SK-N-DZ (cell line): ENCODE measurements around the gene RCOR3.
"Not testable (repeated sequence)": the region's sequence is repeated elsewhere in the genome, so short reads cannot be mapped to it uniquely, and the experiment has no call there.

Experiments used
- DNase-seq: peaks from one replicate; pipeline ENCODE4 v3.0.0-alpha.2; 2015; ENCODE audit warnings: low spot score

RCOR3 gene

DNA sequence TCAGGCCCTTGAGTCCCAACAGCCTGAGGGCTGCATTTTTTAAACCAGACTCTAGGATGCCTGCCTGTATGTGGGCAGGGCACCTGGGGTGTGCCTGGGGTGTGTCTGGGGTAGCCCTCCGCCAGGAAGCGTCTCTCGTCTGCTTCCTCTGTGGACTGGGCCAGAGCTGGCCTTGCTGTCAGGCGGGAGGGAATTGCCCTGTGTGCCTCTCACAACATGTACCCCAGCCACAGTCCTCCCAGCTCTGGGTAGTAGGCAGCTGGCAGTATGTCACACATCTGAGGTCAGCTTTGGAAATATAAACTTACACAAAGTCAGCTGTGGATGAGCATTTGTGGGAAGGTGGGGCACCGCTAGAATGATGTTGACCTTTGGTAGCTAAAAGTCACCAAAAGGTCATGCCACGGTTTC is 80.5 kb downstream of the RCOR3 start:
- no peak for DNase-seq

DNA sequence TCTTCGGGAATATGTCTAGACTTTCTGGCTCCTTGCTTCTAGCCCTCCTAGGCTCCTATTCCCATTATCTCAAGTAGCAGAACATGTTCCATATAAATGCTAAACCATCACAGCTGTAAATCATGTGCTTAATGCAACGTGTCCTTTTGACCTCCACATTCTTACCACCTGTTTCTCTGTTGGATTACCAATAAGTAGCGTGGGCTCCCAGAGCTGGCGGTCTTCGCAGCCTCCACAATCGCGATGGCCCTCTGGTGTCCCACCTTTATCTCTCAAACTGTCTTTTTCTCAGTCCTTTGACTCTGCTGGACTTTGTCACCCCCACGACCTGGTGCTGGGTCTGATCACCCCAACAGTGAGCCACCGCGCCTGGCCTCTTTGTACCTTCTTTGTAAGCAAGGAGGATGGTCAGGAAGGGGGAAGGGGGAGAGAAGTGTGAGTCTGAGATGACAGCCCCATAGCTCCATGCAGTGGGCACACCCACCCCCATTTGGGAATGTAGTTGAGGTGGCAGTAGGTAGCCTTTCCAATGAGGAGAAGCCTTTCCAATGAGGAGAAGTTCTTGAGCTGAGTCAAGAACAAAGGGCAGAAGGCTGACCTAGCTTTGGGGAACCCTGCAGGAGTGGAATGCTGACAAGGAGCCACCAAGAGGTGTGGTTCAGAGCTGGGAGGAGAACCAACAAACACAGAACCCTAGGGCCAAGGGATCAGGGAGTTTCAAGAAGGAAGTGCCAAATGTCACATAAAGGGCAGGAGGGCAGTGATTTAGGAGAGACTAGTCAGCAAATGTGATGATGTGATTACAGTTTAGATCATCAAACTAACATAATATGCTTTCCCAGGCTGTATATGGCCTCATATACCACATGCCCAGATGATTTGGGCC is 81.7 kb downstream of the RCOR3 start:
- no peak for DNase-seq

DNA sequence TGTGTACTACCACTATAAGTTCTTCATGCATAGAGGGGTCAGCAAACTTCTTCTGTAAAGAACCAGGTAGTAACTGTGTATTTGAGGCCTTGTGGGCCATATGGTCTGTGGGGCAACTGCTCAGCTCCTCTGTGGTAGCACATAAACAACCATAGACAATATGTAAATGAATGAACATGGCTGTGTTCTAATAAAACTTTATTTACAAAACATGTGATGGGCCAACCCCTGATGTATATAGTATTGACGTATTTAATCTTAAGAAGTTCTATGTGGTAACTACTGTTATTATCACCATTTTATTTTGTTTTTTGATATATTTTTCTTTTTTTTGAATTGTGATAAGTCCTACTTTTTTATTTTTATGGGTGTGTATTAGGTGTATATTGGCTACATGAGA is 82.8 kb downstream of the RCOR3 start:
- no peak for DNase-seq

DNA sequence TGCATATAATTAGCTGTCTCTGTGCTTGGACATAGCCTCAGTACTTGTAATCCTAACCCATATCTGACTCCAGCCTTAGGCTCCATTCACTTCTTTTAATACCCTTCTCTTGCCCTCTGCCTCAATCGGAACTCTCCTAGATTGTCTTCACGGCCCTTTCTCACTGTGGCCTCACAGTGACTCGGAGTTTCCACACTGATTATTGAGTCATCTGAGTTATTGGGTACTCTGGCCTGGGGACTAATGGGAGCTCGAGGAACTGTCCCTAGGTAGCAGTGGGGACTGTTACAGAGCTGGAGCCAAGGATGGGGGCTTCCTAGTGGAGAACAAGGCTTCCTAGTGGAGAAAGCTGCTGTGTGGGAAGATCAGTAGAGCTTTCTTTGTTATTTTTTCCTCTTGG is 84.4 kb downstream of the RCOR3 start:
- DNase-seq: no peak

DNA sequence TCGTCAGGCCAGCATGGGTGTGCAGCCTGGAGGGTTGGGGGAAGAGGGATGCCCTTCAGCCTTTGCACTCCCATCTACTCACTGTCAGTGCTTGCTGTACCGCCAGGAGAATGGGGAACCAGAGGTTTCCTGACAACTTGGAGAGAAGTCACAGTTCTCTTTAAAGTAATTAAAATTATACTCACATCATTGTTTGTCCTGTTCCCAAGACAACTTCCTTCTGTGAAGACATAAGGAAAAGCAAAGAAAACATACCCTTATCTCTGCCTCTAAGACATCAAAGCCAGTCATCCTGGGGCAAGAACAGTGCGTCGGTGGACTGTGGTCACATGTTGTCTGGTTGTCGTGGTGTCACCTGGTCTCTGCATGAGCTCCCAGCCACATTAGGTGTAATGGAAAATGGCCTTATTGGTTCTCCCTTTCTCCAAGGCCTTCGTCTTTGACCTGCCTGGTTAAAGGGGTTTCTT is 85.0 kb downstream of the RCOR3 start:
- DNase-seq: no peak

DNA sequence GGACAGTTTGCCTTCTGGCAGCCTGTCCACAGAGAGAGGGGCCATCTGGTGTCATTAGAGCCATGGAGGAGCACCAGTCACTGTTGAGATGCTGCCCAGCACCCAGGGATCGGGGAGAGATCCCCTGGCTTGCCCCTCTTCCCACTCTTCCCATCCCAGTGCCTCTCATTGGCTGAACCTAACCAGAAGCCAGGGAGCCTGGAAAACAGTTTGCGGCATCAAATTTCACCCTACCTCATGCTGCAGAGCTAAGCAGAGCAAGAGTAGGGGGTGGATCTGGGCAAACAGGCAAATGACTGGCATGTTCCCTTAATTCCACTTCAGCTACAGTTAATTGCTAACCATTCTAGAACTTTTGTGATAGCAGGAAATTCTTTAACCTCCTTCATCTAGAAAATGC is 86.6 kb downstream of the RCOR3 start:
- DNase-seq: peak; percentile 80

DNA sequence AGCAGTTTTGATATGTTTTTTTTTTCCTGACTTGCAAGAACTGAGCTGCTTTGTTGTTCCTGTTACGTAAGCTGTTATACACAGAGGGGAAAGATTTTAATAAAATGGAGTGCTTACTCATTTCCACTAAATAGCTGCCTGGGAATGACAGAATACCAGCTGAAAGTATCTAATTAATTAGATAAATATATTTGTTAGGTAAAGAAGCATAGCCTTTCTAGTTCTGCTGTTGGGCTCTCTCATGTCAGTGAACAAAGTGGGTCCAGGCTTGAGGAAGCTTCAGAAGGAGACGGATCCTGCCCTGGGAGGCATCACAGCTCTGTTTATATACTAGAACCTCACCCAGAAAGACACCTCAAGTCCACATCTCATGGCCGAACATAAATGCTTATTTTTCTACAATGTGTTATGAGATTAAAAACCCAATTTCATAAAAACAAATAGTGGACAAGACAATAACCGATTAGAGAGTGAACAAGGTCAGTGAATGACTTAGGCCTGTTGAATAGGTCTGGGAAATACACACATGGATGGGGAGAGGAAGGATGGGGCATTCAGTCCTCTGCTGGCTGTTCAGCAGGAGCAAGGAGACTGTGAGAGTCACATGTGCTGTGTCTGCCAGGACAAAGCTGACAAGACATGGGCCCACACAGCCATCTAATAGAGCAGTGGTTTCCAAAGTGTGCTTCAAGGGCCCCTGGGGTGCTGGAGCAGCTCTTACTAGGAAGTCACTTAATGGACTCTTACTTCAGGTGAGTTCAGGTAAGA is 88.1 kb downstream of the RCOR3 start:
- DNase-seq: no peak

DNA sequence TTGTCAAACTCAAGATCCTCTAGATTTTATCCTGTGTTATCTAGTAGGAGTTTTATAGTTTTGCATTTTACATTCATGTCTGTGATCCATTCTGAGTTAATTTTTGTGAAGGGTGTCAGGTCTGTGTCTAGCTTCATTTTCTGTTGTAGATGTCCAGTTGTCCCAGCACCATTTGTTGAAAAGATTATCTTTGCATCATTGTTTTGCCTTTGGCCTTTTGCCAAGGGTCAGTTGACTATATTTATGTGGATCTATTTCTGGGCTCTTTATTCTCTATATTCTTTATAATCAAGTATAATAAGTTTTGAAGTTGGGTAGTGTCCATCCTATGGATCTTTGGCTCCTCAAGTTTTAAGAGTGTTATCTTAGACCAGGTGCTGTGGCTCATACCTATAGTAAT is 89.4 kb downstream of the RCOR3 start:
- DNase-seq: no peak

DNA sequence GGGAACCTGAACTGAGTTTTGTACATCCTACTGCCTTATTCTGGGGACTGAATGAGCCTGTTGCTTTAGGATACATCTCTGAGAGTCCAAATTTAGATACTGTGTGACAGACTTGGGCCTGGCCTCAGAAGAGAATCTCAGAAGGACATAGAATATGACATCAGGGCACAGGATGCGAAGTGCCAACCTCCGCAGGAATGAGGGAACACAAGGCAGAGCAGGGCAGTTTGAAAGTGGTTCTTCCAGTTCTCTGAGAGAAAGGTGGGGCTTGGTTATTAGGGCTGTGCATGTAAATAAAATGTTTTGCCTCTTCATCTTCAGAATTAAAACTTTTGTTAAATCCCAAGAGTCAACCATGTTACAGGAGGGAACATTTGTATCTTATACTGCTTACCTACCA is 90.6 kb downstream of the RCOR3 start:
- DNase-seq: no peak

DNA sequence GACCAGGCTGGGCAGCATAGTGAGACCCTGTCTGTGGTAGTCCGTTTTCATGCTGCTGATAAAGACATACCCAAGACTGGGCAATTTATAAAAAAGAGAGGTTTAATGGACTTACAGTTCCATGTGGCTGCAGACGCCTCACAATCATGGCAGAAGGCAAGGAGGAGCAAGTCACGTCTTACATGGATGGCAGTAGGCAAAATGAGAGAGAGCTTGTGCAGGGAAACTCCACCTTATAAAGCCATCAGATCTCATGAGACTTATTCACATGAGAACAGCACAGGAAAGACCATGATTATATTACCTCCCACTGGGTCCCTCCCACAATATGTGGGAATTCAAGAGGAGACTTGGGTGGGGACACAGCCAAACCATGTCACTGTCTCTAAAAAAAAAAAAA is 92.9 kb downstream of the RCOR3 start:
- DNase-seq: not testable (repeated sequence)

DNA sequence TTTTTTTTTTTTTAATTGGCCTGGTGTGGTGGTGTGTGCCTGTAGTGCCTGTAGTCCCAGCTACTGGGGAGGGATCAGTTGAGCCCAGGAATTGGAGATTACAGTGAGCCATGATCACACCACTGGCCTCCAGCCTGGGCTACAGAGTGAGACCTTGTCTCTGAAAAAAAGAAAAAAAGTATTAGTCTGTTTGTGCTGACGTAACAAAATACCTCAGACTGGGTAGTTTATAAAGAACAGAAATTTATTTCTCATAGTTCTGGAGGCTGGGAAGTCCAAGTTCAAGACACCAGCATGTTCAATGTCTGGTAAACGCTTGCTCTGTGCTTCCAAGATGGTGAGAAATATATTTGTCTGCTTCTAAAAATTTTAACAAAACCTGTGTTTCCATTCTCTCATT is 93.3 kb downstream of the RCOR3 start:
- no peak for DNase-seq

DNA sequence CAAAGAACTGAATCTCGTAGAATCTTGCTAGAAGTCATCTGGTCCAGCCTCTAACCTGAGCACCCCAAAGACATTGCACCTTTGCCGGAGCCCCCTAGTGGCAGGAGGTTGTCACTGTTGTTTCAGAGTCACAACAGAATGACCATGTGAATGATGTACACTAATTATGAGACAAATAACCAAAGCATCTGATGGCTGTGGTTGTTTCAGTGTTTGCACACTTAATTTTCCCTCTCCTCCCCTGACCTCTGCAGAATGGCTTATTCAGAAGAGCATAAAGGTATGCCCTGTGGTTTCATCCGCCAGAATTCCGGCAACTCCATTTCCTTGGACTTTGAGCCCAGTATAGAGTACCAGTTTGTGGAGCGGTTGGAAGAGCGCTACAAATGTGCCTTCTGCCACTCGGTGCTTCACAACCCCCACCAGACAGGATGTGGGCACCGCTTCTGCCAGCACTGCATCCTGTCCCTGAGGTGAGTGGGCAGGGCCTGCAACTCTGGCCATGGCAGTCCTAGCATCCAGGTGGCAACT is 93.9 kb downstream of the RCOR3 start:
- peak; percentile 29 for DNase-seq

DNA sequence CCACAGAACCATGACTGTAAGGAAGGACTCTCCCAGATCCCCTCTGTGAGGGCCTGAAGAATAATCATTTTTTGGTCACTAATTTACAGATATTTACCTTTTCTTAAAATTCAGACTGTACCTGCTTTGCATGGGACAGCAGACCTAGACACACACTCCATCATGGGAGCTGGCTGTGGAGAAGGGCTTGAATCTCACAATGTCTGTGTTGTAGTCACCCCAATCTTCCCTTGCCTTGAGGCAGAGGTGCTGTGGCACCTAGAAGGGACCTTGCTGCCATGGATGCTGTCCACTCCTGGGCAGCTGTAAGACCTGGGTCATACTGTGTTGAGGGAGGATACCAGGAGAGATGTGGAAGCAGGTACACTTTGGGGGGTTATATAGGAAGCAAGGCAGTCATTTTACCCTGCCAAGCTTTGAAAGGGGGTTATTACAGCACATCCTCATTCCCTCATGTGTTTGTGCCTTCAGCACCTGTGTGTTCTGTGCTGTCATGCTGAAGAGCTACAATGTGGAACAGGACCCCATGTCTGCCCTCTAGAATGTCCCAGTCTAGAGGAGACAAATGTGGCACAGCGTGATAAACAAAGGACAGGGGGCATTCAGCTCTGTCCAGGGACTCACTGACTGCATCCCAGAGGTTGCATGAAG is 94.5 kb downstream of the RCOR3 start:
- no peak for DNase-seq

DNA sequence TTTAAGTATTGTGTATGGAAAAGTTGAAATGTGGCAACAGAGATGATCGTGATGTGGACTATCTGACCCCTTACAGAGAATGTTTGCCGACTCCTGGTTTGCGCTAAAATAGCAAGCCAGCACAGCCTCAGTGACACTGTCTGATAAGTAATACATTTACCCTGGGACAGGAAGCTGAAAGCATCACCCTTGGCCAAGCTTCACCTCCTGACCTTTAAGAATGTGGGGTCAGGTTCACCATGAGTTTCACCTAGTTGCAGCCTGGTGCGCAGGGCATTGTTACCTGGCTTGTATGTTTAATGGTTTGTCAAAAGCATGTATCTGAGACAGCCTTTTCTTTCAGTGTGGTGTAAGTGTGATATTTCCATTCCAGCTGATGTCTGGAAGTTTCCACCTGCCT is 96.7 kb downstream of the RCOR3 start:
- no peak for DNase-seq

DNA sequence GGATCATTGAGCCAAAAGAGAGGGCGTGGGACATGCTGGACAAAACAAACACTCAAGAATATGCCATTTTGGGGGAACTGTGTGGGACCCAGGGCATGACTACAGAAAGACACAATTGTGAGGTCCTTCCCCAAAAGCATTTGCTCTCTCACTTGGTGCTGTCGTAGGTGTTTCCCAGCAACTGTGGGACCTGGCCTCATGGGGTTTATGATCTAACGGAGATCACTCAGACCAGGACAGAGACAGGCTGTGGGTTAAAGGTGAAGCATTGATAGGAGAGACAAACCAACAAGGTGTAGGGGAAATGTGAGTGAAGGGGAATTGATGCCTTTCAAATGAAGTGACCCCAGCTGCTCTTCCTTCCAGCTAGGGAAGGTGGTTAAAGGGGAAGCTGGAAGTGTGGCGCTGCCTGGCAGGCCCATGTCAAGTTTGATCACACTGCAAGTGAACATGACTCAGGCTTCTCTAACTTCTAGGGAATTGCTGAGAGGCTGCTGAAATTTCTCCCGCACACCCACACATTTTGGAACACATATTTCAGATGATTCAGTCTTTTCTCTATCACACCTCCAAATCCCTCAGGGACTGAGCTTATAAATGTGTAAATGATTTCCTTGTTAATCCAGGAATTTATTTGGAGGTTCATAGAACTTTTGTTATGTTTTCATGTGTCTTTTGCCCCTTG is 97.7 kb downstream of the RCOR3 start:
- DNase-seq: no peak

DNA sequence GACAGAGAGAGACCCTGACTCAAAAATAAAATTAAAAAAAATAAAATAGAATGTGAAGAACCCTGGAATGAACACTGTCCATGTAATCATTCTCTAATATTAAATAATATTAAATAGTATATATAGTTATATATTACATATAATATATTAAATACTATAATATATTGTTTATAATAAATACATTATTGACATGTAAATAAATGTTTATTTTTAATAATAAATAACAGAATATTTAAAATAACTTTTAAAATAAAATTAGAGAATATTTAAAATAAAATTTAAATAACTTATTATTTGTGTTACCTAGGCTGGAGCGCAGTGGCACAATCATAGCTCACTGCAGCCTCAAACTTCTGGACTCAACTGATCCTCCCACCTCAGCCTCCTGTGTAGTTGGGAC is 99.5 kb downstream of the RCOR3 start:
- no peak for DNase-seq

DNA sequence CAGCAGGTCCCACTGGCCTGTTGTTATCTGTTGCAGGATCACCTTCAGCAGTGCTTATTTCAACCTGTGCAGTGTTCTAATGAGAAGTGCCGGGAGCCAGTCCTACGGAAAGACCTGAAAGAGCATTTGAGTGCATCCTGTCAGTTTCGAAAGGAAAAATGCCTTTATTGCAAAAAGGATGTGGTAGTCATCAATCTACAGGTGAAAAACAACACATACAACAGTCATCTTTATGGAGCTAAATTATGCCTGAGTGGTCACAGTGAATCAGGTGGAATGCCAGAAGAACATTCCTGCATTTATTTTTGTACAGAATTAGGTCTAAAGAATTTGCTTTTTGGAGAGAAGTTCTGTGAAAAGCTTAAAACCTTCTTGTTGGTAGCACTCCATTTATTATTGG is 100.7 kb downstream of the RCOR3 start:
- DNase-seq: no peak

DNA sequence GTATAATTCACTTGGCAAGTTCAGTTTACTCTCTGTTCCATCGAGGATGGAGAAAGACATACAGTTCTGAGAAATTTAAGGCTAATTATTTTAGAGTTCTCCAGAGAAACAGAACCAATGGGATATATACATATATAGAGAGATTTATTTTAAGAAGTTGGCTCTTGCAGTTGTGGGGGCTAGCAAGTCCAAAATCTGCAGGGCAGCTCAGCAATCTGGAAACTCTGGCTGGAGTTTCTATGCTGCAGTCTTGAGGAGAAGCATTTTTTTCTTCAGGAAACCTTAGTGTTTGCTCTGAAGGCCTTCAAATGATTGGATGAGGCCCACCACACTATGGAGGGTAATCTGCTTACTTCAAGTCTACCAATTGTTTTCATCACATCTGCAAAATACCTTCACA is 102.0 kb downstream of the RCOR3 start:
- no peak for DNase-seq
